Measurements from ENCODE around the gene FOXD3.

FOXD3 gene

GRCh38 chr1:63367215-63368103, 45.1 kb downstream of the FOXD3 start, which contains the start of gene ALG6:
TSS of gene ALG6 (plus strand) at chr1:63367627. CDS start at chr1:63370978, 3,351 bp downstream.
- peak; percentile 81 for DNase-seq
- no peak for TF ChIP-seq CTCF (IDR thresholded peaks at IDR 0.05; ENCODE audit: low read depth, low read length, missing control alignments)
- Histone ChIP-seq H3K4me3 (ENCODE audit: low read depth, low read length) (peak within 1 kb of the TSS; percentile 97), H3K27me3 (replicated peaks) (no peaks in the 10 kb centered on the region), H3K27ac (no peak within 1 kb of the TSS), H3K36me3 (replicated peaks) (no peaks in the 10 kb centered on the region)
- in situ Hi-C loops (cut with HindIII; ENCODE audit: low pct_ligation_motif_present, low sequenced_read_pairs), result no loop called here

GRCh38 chr1:63368131-63368530, 45.8 kb downstream of the FOXD3 start:
- in situ Hi-C loops (cut with HindIII; ENCODE audit: low pct_ligation_motif_present, low sequenced_read_pairs), result no loop called here
- no peak for DNase-seq
- Histone ChIP-seq H3K4me3 (ENCODE audit: low read depth, low read length) (peak overlapping the region; percentile 97), H3K27ac (no peak overlapping the region), H3K27me3 (replicated peaks) (no peaks in the 10 kb centered on the region), H3K36me3 (replicated peaks) (no peaks in the 10 kb centered on the region)
- no peak for TF ChIP-seq CTCF (IDR thresholded peaks at IDR 0.05; ENCODE audit: low read depth, low read length, missing control alignments)
